HepG2 (cell line): ENCODE results near the gene ZNF382. TPM values are rescaled to one million over a fixed set of nuclear protein-coding genes. Genes with fewer than 3 reads are reported as not detected.

Experiments used
- DZIP1 ChIP-seq: sonication (generic); formaldehyde crosslinking; IDR thresholded peaks from 2 replicates; pipeline ENCODE4 v1.5.0; 2020; ENCODE audit warnings: mild to moderate bottlenecking, missing genetic modification reagents
- ETV5 ChIP-seq: IDR thresholded peaks from 2 replicates; pipeline ENCODE4 v1.6.1; 2018; ENCODE audit warnings: missing biosample characterization, missing genetic modification reagents, inconsistent platforms, borderline replicate concordance
- EZH2 ChIP-seq: conservative IDR thresholded peaks from 2 replicates; pipeline ENCODE4 v1.6.1; 2012; ENCODE audit warnings: mild to moderate bottlenecking, low read depth, low read length, moderate library complexity
- GATAD1 ChIP-seq: IDR thresholded peaks from 2 replicates; pipeline ENCODE4 v1.6.1; 2016; ENCODE audit warnings: missing genetic modification reagents, missing compliant biosample characterization
- HMGA1 ChIP-seq: sonication (generic); formaldehyde crosslinking; conservative IDR thresholded peaks from 2 replicates; pipeline ENCODE4 v1.4.0; 2020; ENCODE audit warnings: missing genetic modification reagents
- IRX3 ChIP-seq: sonication (generic); formaldehyde crosslinking; IDR thresholded peaks from 2 replicates; pipeline ENCODE4 v1.8.1; 2023; ENCODE audit warnings: mild to moderate bottlenecking, low read depth, missing genetic modification reagents, borderline replicate concordance
- MEF2D ChIP-seq: sonication (generic); formaldehyde crosslinking; IDR thresholded peaks from 2 replicates; pipeline ENCODE4 v1.5.1; 2020; ENCODE audit warnings: mild to moderate bottlenecking, missing genetic modification reagents
- NFAT5 ChIP-seq: sonication (generic); formaldehyde crosslinking; IDR thresholded peaks from 2 replicates; pipeline ENCODE4 v1.4.0; 2020; ENCODE audit warnings: missing genetic modification reagents
- PCBP2 ChIP-seq: fragments of 200-400 bp; formaldehyde crosslinking; optimal IDR thresholded peaks from 2 replicates; pipeline ENCODE3; 2018; ENCODE audit warnings: low read length, low read depth; ENCODE audit not compliant: poor library complexity, severe bottlenecking
- PTBP1 ChIP-seq: fragments of 200-400 bp; formaldehyde crosslinking; IDR thresholded peaks from 2 replicates; pipeline ENCODE4 v1.6.1; 2018; ENCODE audit warnings: low read length, low read depth; ENCODE audit not compliant: poor library complexity, severe bottlenecking
- SSRP1 ChIP-seq: IDR thresholded peaks from 2 replicates; pipeline ENCODE4 v1.6.1; 2016; ENCODE audit warnings: control low read depth
- ZC3H13 ChIP-seq: sonication (generic); formaldehyde crosslinking; IDR thresholded peaks from 2 replicates; pipeline ENCODE4 v1.8.1; 2023; ENCODE audit warnings: mild to moderate bottlenecking, missing genetic modification reagents, moderate library complexity
- ZNF326 ChIP-seq: sonication (generic); formaldehyde crosslinking; IDR thresholded peaks from 2 replicates; pipeline ENCODE4 v1.4.0; 2020; ENCODE audit warnings: missing genetic modification reagents, borderline replicate concordance
- ZNF501 ChIP-seq: sonication (generic); formaldehyde crosslinking; IDR thresholded peaks from 2 replicates; pipeline ENCODE4 v1.5.1; 2020; ENCODE audit warnings: mild to moderate bottlenecking, moderate library complexity, missing genetic modification reagents
- ZNF530 ChIP-seq: sonication (generic); formaldehyde crosslinking; IDR thresholded peaks from 2 replicates; pipeline ENCODE4 v1.5.0; 2020; ENCODE audit warnings: low read depth, mild to moderate bottlenecking, missing genetic modification reagents
- ZNF660 ChIP-seq: sonication (generic); formaldehyde crosslinking; IDR thresholded peaks from 2 replicates; pipeline ENCODE4 v1.5.1; 2020; ENCODE audit warnings: mild to moderate bottlenecking, low read depth, missing genetic modification reagents, borderline replicate concordance
- ZSCAN12 ChIP-seq: sonication (generic); formaldehyde crosslinking; IDR thresholded peaks from 2 replicates; pipeline ENCODE4 v1.9.0; 2021; ENCODE audit warnings: mild to moderate bottlenecking, missing genetic modification reagents
- polyA plus RNA-seq, 8 experiments: library from polyadenylated mRNA; depleted of rRNA in 3 of 8; stranded (reverse) in 7 of 8; unstranded in 1 of 8; fragments of >200 nt; fragmentation: Illumina TruSeq in 4 of 8; extraction: Trizol in 4 of 8; gene quantifications; 2 replicates each; pipeline versions ENCODE4 v1.2.1 to v1.2.3, GENCODE V29; 2011 to 2016; ENCODE audit warnings: low read depth in 4 of 8, missing spikeins in 1 of 8, mixed read lengths in 1 of 8; ENCODE audit not compliant: insufficient read depth in 1 of 8
- total RNA-seq, 5 experiments: library from RNA; depleted of rRNA; stranded (reverse); fragments of >200 nt; fragmentation: Illumina TruSeq; extraction: Trizol; gene quantifications; 2 replicates each; pipeline ENCODE4 v1.2.3, GENCODE V29; 2016; ENCODE audit warnings: low read depth in 1 of 5
- TF ChIP-seq, protein P1 (sequence below): sonication (generic); formaldehyde crosslinking; IDR thresholded peaks from 2 replicates; pipeline ENCODE4 v1.4.0; 2020; ENCODE audit warnings: missing genetic modification reagents
- TF ChIP-seq, protein P2 (sequence below): IDR thresholded peaks from 2 replicates; pipeline ENCODE4 v1.6.1; 2016; ENCODE audit warnings: low read depth, borderline replicate concordance

ZNF382 gene
- total and polyA plus RNA-seq, 2 of the 13 experiments (the other 11 are each of a cell fraction or from before 2014, with no cell fraction given), result 2.3 to 6.8 TPM

DNA sequence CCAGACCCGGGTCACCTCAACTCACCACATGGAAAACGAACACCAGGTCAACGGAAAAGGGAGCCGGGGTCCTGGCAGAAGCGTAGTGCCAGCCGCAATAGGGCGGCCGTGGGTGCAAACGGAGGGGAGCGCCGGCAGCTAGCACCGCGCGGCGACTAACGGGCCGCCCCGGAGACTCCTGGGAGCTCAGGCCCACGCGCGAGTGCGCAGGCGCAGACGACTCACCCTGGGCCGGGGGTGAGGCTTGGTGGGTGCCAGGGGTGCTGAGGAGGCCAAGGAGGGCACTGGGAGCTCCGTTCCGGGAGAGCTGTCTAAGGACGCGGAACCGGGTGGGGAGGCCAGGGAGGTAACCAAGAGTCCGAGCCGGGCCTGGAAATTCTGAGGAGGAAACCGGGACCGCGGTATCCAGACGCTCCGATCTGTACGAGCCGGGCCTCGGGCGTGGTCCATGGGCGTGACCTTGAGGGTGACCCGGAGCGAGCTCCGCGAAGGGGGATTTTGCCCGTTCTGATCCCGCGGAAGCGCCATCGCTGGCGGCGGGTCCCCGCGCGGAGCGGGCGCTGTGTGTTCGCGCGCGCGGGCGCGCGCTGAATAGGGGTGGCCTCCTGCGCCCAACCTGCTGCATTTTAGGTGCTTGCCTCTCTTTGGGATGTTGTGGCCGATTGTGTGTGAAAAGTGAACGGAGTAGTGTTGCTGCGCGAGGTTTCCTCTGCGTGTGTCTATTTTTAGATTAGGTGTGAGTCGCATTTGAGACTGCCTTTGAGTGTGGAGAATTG is at the start of gene ZNF382 (continued):
- TF ChIP-seq ZSCAN12 (CRISPR knock-in tag) (0 out of 2 replicates have a peak, but pooled peaks have one; percentile 29), GATAD1 (CRISPR knock-in tag) (peak; percentile 66), MEF2D (no peak), ZNF660 (CRISPR knock-in tag) (no peak), HMGA1 (CRISPR knock-in tag) (no peak), PTBP1 (no peak), EZH2 (no peak), ETV5 (CRISPR knock-in tag) (no peak; the same call in 1 of the 2 replicates), NFAT5 (CRISPR knock-in tag) (no peak), ZNF501 (CRISPR knock-in tag) (peak; percentile 59), SSRP1 (no peak), ZC3H13 (CRISPR knock-in tag) (no peak; the same call in 1 of the 2 replicates), DZIP1 (CRISPR knock-in tag) (no peak; the same call in 1 of the 2 replicates), PCBP2 (no peak), ZNF530 (CRISPR knock-in tag) (no peak), IRX3 (CRISPR knock-in tag) (no peak), ZNF326 (CRISPR knock-in tag) (no peak)
- TF ChIP-seq, protein P1, sequence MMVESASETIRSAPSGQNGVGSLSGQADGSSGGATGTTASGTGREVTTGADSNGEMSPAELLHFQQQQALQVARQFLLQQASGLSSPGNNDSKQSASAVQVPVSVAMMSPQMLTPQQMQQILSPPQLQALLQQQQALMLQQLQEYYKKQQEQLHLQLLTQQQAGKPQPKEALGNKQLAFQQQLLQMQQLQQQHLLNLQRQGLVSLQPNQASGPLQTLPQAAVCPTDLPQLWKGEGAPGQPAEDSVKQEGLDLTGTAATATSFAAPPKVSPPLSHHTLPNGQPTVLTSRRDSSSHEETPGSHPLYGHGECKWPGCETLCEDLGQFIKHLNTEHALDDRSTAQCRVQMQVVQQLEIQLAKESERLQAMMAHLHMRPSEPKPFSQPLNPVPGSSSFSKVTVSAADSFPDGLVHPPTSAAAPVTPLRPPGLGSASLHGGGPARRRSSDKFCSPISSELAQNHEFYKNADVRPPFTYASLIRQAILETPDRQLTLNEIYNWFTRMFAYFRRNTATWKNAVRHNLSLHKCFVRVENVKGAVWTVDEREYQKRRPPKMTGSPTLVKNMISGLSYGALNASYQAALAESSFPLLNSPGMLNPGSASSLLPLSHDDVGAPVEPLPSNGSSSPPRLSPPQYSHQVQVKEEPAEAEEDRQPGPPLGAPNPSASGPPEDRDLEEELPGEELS (CRISPR knock-in tag), result no peak
- TF ChIP-seq, protein P2, sequence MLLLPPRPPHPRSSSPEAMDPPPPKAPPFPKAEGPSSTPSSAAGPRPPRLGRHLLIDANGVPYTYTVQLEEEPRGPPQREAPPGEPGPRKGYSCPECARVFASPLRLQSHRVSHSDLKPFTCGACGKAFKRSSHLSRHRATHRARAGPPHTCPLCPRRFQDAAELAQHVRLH (CRISPR knock-in tag), result no peak
